ENCODE results near the gene KLHL11.
"Not testable (repeated sequence)": the region's sequence is repeated elsewhere in the genome, so short reads cannot be mapped to it uniquely, and the experiment has no call there.

- TF ChIP-seq CTCF (IDR thresholded peaks at IDR 0.05; ENCODE audit: low read depth, low read length); EZH2phosphoT487 (IDR thresholded peaks at IDR 0.05; ENCODE audit: low read depth): not testable (repeated sequence)
Observed at GRCh38 chr17:41851382-41851781, 13.8 kb downstream of the KLHL11 start.

Measured in OCI-LY3 (cell line).